Amniotic stem cell (primary cell): Measurements from ENCODE around the gene TCF12.

Source experiments
- DNase-seq: peaks from one replicate; lab custom pipeline; 2025; lab: John Stamatoyannopoulos, UW

TCF12 gene

DNA sequence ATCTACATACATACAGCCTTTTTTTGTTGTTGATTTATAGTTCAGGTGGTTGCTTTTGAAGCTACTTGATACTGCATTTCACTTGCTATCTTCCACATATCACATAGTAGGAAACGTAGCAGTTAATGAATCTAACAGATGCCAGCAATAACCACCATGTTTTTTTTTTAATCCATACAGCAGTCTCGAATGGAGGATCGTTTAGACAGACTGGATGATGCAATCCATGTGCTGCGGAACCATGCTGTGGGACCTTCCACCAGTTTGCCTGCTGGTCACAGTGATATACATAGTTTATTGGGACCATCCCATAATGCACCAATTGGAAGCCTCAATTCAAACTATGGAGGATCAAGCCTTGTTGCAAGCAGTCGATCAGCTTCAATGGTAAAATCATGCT lies 334.6 kb downstream of the TCF12 start:
- no peak for DNase-seq

DNA sequence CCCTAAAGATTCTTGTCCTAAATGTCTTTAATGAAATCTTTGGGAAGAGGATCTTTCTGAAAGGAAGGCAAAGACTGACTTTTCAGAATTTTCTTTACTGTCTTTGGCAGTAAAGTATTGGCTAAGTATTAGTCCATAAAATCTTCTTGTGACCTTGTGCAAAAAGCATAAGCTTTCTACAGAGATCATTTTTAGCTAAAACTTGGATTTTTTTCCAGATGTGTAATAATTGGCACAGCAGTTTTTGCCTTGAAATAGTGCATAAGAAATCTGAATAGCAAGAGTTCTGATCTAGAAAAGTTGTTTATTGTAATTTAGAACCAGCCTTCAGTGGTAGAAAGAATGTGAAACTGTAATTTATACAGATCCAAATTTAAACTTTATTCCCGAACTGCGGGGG lies 335.1 kb downstream of the TCF12 start:
- no peak for DNase-seq

DNA sequence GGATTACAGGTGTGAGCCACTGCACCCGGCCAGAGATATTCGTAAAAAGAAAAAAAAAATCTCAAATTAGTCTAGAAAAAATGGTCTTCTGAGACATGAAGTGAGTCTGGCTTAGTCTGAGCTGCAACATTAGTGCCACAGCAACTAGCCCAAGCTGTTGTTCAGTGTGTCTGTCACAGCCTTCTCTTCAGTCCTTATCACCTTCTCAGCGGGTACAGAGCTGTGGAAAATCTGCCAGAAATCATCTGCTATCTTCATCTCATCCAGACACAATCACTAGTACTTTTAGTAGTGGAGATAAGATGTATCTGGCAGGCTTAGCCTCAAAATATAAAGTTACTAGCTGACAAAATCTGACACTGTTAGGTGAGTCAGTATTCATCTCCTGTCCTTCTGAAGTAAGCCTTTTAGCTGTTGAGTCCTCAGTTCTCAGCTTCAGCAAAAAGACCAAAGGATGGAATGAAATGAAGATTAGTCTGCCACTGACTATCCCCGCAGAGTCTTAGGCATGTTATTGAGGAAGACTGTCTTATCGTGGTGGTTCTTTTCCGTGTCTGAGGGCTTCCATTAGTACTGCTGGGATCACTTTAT lies 337.4 kb downstream of the TCF12 start:
- DNase-seq = no peak

DNA sequence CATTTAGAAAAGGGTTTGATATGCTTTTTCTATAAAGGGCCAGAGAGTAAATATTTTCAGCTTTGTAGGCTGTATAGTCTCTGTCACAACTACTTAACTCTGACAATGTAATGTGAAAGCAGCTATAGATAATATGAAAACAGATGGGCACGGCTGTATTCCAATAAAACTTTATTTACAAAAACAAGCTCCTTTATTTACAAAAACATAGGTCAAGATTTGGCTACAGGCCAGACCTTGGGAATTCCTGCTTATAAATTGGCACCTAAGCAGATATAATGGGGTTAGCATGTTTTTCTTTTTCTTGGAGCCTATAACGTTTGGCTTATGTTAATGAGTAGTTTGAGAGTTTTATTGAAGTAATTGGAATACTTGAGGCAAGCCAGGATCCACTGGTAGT lies 338.5 kb downstream of the TCF12 start:
- no peak for DNase-seq

DNA sequence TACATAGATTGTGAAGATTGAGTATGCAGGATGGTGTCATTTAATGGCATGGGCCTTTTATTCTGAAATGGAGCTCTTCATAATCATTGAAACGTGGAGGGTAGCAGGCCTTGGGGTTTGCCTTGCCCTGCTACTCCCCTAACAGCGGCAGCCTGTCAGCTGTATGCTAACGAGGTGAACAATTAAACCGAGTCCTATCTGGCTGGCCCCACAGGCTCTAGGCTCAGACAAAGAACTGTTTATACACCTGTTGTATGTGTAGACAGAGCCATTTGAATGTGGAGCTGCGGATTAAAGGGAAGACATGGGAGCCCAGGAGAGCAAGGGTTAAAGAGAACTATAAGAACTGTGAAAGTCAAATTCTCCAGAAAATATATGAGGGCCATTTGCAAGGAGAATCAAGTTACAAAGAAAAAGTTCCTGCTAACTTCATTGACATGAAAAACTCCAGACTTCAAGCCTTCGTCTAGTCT lies 341.2 kb downstream of the TCF12 start:
- no peak for DNase-seq

DNA sequence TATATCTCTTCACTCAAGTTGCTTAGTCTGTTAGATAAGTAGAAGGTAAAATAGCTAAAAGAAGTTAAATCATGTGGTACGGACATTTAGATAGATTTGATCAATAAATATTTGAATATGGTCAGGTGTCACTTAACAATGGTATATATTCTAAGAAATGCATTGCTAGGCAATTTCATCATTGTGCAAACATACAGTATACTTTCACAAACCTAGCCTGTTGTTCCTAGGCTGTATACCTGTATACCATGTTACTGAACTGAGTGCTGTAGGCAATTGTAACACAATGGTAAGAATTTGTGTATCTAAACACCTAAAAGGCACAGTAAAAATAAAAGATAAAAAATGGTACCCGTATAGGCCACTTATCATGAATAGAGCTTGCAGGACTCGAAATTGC lies 345.1 kb downstream of the TCF12 start:
- DNase-seq = no peak

DNA sequence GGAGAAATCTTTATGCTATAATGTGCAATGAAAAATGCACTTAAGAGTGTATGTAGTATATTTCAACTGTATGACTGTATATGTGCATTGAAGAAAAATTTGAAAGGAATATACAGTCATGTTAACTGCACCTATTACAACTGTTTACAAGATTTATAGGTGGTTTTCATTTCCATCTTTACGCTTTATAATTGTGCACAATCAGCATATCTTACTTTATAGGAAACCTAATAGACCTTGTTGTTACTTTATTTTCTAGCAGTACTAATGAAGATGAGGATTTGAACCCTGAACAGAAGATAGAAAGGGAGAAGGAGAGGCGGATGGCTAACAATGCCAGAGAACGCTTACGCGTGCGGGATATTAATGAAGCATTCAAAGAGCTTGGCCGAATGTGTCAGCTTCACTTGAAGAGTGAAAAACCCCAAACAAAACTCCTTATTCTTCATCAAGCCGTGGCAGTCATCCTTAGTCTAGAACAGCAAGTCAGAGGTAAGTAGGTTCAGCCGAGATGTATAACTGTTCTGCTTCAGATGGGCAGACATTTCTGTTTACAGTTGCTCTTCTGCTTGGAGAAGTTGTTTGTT lies 354.4 kb downstream of the TCF12 start:
- DNase-seq = no peak

DNA sequence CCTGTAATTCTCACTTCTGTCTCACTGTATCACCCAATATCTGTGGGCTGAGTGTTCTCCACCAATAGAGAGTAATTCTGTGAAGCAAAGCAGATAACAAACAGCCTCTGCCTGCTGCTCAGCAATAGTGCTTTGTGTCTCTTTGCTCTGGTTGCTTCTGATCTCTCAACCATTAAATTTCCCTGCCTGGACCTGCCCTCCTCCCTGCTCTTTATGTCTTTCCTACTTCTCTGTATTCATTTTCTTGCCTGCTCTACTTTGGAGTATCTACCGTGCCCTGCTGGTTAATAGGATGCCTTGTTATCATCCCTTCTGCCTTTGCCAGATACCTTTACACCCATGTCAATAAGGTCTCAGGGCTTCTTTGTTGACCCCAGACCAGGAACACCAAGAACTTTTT lies 355.0 kb downstream of the TCF12 start:
- no peak for DNase-seq

DNA sequence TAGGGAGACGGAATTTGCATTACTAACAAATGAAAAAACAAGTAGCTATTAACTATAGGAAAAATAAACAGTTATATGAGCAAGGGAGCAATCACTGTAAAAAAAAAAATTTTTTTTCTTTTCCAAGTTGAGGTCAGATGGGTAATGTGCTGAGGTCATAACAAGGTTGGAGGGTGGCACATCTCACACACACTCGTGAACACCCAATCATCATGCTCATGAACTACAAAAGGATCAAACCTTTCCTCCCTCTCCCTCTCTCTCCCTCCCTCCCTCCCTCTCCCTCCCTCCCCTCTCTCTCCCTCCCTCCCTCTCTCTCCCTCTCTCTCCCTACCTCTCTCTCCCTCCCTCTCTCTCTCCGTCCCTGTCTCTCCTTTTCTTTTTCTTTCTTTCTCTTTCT lies 360.0 kb downstream of the TCF12 start:
- no peak for DNase-seq

DNA sequence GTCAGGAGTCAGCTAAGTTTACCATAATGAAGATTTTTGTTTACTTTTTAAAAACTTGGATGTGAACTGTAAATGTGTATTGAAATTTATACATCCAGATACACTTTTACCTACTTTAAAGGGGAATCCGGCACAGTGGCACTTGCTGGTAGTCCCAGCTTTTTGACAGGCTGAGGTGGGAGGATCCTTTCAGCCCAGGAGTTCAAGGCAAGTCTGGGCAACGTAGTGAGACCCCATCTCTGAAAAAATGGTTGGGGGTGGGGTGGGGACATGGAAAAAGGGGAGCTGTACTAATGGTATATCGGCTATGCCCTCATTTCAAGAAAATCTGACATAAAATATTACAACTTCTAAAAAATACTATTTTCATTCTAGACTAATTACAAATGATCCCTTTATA lies 362.0 kb downstream of the TCF12 start:
- no peak for DNase-seq

DNA sequence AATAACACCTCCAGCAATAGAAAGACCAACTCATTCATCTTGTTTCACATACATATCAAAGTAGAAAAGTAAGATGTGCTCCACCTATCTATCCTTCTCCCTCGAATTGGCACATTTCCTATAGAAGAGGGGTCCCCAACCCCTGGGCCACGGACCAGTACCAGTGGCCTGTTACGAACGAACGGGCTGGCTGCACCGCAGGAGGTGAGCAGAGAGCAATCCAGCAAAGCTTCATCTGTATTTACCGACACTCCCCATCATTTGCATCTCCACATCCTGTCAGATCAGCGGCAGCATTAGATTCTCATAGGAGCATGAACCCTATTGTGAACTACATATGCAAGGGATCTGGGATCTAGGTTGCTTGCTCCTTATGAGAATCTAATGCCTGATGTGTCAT lies 362.9 kb downstream of the TCF12 start:
- DNase-seq = no peak

DNA sequence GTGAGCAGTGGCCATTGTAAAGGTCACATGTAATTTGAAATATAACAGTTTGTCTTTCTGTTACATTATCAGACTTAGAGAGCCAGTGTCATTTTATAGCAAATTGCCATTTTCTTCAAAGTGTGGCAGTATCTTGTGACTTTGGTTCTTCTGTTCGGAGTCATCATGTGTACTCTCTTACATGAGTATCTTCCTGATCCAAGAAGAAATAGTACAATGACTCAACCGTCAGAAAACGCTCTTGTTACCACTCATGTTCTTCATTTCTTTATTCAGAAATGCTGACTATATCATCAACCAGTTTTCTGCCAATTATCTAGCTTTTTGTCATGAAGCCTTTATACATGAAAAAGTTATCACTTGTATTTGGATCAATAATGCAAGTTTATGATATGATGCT lies 364.2 kb downstream of the TCF12 start:
- no peak for DNase-seq

DNA sequence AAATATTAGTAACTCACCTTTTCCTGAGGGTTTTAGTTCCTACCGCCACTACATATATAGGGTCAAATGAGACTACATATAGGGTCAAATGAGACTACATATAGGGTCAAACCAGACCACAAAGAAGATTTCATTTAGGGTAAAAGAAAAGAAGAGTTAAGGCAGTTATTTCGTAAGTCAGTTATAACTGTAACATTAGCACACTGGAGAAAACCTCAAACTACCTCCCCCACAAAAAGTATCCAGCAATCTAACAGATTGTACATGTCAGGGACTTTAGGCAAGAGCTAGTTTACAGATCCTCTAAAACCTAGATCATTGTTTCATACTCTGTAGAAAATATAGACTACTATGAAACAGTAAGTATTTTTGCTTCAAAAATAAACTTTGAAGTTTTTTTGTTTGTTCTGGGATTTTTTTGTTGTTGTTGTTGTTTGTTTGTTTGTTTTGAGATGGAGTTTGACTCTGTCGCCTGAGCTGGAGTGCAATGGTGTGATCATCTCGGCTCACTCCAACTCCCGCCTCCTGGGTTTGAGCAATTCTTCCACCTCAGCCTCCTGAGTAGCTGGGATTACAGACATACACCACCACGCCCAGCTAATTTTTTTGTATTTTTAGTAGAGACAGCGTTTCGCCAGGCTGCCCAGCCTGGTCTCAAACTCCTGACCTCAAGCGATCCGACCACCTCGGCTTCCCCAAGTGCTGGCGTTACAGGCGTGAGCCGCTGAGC lies 365.5 kb downstream of the TCF12 start:
- DNase-seq = no peak

DNA sequence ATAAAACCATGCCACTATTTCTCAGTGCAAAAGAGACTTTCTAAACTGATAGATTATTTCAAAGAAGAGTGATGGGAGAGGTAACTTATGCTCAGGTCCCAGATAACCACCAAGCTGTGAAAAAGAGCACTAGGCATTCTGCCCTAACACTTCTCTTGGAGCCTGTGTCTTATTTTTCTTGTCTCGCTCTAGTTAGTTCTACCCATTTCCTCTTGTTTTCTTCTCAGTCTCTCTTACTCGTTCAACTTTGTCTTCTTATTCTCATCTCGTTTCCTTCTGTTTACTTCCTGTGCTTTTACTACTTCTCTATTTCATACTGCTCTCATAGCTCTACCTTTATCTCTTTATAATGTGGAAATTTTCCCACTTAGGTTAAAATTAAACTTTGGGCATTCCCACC lies 366.1 kb downstream of the TCF12 start:
- DNase-seq = no peak

DNA sequence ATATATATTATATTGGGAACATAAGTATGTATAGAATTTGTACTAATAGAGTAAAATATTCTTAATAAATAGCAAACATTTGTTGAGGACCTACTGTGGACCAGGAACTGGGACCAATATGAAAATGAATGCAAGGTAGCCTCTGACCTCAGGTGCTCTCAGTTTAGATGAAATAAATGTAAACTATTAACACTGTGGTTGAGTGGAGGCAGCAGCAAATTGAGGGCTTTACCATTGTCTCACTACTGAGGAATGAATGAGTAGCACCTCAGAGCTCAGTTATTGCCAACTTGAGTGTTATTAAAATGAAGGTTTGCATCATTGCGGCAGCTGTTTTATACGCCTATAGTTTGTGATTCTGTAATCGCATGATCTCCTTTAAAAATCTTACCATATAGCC lies 366.9 kb downstream of the TCF12 start:
- DNase-seq = no peak

DNA sequence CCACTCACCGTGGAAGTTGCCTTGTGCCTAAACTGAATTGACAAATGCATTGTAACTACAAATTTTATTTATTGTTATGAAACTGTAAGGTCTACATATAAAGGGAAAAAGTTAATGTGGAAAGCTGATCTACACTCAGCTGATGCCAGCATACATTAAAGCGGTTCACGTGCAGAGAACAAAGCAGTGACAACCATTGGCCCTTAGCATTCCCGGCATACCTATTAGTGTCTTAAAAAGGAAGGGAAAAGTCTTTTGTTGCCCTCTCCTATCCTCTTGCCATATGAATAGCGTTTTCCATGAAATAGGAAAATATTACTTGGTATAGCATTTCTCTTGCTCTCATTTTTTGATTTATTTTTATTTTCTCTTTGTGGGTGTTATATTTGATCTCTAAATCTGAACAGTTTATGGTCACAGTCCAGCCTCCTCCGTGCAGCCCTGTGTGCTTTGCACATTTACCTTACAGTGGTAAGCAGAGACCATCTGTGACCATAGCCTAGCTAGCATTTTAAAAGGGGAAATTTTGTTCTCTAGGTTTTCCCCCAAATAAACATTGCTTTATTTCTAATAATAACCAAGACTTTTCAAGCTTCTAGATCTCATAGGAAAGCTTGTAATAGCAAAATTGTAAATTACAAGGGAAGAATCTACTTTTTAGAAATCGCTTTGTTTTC lies 368.1 kb downstream of the TCF12 start:
- no peak for DNase-seq

DNA sequence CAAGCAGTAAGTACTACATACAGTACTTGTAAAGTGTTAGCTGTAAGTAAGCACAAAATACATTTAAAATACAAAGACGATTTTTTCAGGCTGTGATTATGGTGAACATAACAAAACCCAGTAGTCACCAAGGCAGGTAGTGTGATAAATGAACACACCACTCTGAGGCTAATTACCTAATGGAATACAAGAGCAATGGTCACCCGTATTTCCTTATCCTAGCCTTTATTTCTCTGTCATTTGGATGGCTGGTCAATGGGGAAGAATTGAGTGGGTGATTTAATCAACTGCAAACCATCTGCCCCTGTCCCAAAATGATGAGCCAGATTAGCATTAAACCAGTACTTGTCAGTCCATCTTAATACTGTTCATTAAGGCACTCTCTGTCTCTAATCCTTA lies 368.7 kb downstream of the TCF12 start:
- DNase-seq = no peak

DNA sequence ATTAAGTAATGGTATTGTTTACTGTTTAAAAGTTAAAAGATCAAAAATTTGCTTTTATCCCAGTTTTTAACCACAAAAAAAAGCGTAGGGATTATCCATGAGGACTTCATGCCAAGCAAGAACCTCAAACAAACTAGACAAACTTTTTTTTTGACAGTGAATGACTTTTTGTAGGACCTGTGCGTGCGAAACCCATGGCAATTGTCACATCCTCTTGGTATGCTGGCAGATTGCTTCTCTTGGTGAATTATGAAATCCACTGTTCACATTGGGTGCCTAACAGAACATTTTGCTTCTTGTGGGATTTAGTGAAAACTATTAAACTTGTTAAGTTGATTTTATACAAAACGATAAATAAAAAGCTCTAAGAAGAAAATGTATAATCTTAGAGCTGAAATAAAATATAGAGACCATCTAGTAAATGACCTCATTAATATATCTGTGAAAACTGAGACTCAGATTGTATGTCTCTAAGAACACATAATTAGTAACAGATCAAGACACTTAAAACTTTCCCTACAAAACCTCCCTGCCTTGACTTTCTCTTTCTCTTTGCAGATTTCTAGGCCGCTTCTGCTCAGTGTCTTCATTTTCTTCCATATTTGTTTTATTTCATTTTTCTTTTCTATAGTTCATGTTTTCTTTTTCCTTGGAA lies 370.6 kb downstream of the TCF12 start:
- no peak for DNase-seq

DNA sequence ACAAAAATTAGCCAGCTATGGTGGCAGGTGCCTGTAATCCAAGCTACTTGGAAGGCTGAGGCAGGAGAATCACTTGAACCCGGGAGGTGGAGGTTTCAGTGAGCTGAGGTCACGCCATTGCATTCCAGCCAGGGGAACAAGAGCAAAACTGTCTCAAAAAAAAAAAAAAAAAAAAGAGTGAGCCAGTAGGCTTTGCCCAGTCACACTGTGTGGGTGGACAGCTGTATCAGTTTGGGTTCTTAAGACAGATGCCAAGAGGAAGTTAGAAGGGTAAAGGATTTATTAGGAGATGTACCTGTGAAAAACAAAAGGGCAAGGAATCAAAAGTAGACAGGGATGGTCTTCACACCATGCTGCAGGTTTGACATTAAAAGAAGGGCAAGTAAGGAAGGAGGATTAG lies 371.7 kb downstream of the TCF12 start:
- no peak for DNase-seq

DNA sequence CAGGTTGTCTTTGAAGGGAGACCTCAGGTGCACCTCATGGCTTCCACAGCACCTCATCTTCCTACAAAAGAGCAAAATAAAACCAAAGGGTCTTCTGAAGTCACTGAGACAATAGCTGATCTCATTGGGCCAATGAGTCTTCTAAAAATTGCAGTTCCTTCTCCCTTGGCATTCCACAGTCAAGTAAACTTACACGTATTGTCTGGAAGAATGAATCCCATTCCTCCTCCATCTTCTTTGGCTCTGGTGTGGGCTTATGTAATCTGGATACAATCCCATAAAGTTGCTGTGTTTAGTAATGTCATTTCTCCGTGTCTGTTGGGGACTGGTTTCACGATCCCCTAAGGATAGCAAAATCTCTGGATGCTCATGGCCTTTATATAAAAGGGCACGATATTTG lies 372.4 kb downstream of the TCF12 start:
- no peak for DNase-seq

DNA sequence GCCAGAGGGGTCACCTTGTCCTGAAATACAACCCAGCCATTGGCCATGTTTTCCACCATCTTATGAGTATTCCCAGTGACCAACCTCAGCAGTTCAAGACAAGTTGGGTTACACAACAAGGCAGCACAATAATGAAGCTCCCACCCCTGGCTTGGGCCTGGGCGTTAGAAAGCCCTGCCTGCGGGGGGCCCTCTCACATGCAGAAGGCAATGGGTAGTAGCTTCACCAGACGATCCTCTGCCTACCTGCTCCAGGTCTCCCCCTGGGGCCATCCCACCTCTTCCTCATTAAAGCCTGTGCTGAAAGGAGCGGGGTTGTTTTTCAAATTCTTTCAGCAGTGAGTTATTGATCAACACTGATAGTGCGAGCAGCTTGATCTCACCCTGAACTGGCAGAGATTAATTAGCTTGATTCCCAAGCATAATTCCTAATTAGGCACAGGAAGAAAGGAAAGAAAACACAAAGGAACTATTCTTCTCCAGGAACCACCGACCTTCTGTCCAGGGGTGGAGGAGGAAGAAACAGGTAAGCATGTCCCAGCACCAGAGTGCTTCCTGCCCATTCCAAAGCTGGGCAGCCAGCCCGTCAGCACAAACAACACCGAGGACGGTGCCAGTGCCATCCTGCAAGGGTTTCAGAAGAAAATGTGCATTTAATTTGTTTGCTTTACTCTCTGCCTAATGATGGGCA lies 378.2 kb downstream of the TCF12 start:
- DNase-seq = no peak

DNA sequence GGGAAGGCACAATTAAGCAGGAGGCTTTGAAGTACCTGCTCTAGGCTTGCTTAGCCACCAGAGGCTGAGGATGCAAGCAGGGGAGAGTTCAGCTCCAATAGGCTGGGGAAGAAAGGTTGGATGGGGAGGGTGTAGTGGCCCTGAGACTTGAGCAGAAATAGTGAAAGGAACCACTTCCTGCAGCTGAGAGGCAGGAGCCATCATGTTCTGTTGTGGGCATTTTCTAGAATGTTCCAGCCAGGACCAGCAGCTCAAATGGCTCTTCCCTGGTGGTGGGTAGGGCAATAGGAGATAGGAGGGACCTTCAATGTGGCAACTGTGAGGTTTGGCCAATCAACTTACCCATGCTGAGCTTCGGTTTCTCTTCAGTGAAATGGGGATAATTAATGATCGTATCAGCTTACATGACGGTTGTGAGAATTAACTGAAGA lies 378.7 kb downstream of the TCF12 start:
- no peak for DNase-seq
